ENCODE results near the gene TMEM134. TPM values are rescaled to one million over a fixed set of nuclear protein-coding genes. Genes with fewer than 3 reads are reported as not detected.

The TMEM134 gene
- polyA plus RNA-seq, 1 experiment = 14.7 TPM

GRCh38 chr11:67411785-67412152 is 57.3 kb downstream of the TMEM134 start:
- Histone ChIP-seq H3K9me3 (ENCODE audit: control insufficient read depth, insufficient read depth, low read length) (no peaks in the 10 kb centered on the region), H3K27me3 (ENCODE audit: control insufficient read depth, insufficient read depth, low read length) (peaks cover 46% of the 10 kb centered on the region), H3K4me3 (ENCODE audit: low read depth, low read length) (no peak overlapping the region), H3K27ac (ENCODE audit: low read depth, low read length) (no peak overlapping the region)
- ChIA-PET CTCF (interaction anchor here (3.7 kb wide), 1 partner anchor 10 kb away, joined by 22 read pairs; the partner anchor contains the start of gene PPP1CA), POLR2A (interaction anchor here (0.6 to 1.0 kb wide), 2 partner anchors 10 to 18 kb away, joined by 4 to 8 read pairs; partner anchors contain the start of gene PPP1CA)
- DNase-seq (ENCODE audit: low read depth, low spot score) = no peak
- TF ChIP-seq CTCF (IDR thresholded peaks at IDR 0.05; ENCODE audit: low read depth, low read length) = no peak

Small RNAs within 50 kb of the gene (small RNA-seq; reads per million reads assigned to genes)
- gene MIR6752 (ENCODE audit: insufficient read length, low read depth) = not detected

Other genes starting within 250 kb of the TMEM134 start
- 17.3 and 20.2 TPM in 2 replicates for gene GRK2, start 202.8 kb downstream of the TMEM134 start, polyA plus RNA-seq (2011; rRNA removed)
- gene ANKRD13D, start 179.9 kb downstream of the TMEM134 start, polyA plus RNA-seq (2011; rRNA removed) = 14.4 and 18.4 TPM in 2 replicates
- gene SSH3, start 165.7 kb downstream of the TMEM134 start, polyA plus RNA-seq (2011; rRNA removed) = 16.5 and 20.0 TPM in 2 replicates
- 45.9 and 70.6 TPM in 2 replicates for gene POLD4, start 115.7 kb downstream of the TMEM134 start, polyA plus RNA-seq (2011; rRNA removed)
- 11.4 and 12.4 TPM in 2 replicates for gene CLCF1, start 95.7 kb downstream of the TMEM134 start, polyA plus RNA-seq (2011; rRNA removed)
- gene RAD9A, start 77.3 kb downstream of the TMEM134 start, polyA plus RNA-seq (2011; rRNA removed) = 3.2 and 4.1 TPM in 2 replicates
- gene PPP1CA, start 67.4 kb downstream of the TMEM134 start, polyA plus RNA-seq (2011; rRNA removed) = 116 and 140 TPM in 2 replicates
- not detected in 2 replicates for gene TBC1D10C, start 65.2 kb downstream of the TMEM134 start, polyA plus RNA-seq (2011; rRNA removed)
- gene CARNS1, start 53.6 kb downstream of the TMEM134 start, polyA plus RNA-seq (2011; rRNA removed) = 0.07 and 0.09 TPM in 2 replicates
- 36.0 and 37.7 TPM in 2 replicates for gene RPS6KB2, start 40.8 kb downstream of the TMEM134 start, polyA plus RNA-seq (2011; rRNA removed)
- 0.07 and 0.12 TPM in 2 replicates for gene PTPRCAP, start 31.6 kb downstream of the TMEM134 start, polyA plus RNA-seq (2011; rRNA removed)
- 69.8 and 96.0 TPM in 2 replicates for gene CORO1B, start 25.8 kb downstream of the TMEM134 start, polyA plus RNA-seq (2011; rRNA removed)
- not detected in 2 replicates for gene GPR152, start 16.5 kb downstream of the TMEM134 start, polyA plus RNA-seq (2011; rRNA removed)
- not detected in 2 replicates for gene CABP4, start 13.9 kb downstream of the TMEM134 start, polyA plus RNA-seq (2011; rRNA removed)
- gene AIP, start 13.8 kb upstream of the TMEM134 start, polyA plus RNA-seq (2011; rRNA removed) = 55.3 and 75.7 TPM in 2 replicates
- 6.4 and 8.6 TPM in 2 replicates for gene PITPNM1, start 36.1 kb upstream of the TMEM134 start, polyA plus RNA-seq (2011; rRNA removed)
- gene CDK2AP2, start 38.9 kb upstream of the TMEM134 start, polyA plus RNA-seq (2011; rRNA removed) = 11.7 and 17.2 TPM in 2 replicates
- not detected in 2 replicates for gene CABP2, start 54.2 kb upstream of the TMEM134 start, polyA plus RNA-seq (2011; rRNA removed)
- gene GSTP1, start 114.6 kb upstream of the TMEM134 start, polyA plus RNA-seq (2011; rRNA removed) = 716 and 965 TPM in 2 replicates
- 79.5 and 89.9 TPM in 2 replicates for gene NDUFV1, start 137.7 kb upstream of the TMEM134 start, polyA plus RNA-seq (2011; rRNA removed)
- 0.40 and 0.84 TPM in 2 replicates for gene NUDT8, start 160.7 kb upstream of the TMEM134 start, polyA plus RNA-seq (2011; rRNA removed)
- gene TBX10, start 170.5 kb upstream of the TMEM134 start, polyA plus RNA-seq (2011; rRNA removed) = not detected in 2 replicates
- not detected in 2 replicates for gene ACY3, start 181.5 kb upstream of the TMEM134 start, polyA plus RNA-seq (2011; rRNA removed)
- not detected in 2 replicates for gene ALDH3B2, start 205.4 kb upstream of the TMEM134 start, polyA plus RNA-seq (2011; rRNA removed)